Ureter (tissue), 1 donor: ENCODE measurements around the gene TNRC18. TPM values are rescaled to one million over a fixed set of nuclear protein-coding genes. Genes with fewer than 3 reads are reported as not detected.
A peak's percentile ranks its signal among the peaks of the same experiment; 100 is the strongest.
"Not testable (repeated sequence)": the region's sequence is repeated elsewhere in the genome, so short reads cannot be mapped to it uniquely, and the experiment has no call there.

Experiments
- DNase-seq: peaks from one replicate; pipeline ENCODE4 v3.0.0-alpha.2; 2020; ENCODE audit warnings: low spot score
- total RNA-seq: library from RNA; stranded (reverse); gene quantifications from one replicate; pipeline ENCODE4 v1.2.4, GENCODE V29; 2023
- donor health status: DM: yes; HTN: yes; CAD: no.

TNRC18 gene
- total RNA-seq, 1 donor from 2014 or later, result 118 TPM

DNA sequence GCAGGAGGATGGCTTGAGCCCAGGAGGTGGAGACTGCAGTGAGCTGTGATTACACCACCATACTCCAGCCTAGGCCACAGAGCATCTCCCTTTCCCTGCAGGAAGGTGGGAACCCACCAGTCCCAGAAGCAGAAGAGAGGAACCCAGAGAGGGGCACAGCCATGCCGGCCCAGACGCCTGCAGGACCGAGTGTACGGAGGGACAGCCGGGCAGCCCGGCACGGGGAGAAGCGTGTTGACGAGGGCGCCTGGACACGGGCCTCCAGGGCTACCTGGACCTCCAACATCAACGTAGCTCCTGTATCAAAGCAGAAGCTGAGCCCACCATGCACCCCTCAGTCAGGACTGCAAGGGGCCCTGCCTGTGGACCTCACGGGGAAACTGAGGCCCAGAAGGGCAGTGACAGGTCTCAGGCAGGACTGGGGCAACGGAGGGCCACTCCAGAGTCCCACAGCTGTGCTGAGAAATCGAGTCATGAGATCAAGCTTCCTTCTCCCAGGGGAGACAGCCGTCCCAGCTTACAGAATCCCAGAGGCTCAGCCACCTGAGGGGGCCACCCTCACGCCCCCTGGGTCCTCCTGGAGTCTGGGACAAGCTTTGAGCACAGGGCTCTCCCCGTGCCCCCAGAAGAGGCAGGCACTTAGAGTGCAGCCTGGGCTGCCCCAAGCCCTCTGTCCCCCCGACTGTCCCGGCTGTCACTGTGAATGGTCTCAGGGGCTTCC, 43.1 kb downstream of the TNRC18 start:
- no peak for DNase-seq

GRCh38 chr7:5379546-5379945, 44.1 kb downstream of the TNRC18 start:
- DNase-seq, result no peak

GRCh38 chr7:5377816-5378215, 45.8 kb downstream of the TNRC18 start:
- DNase-seq, result no peak

DNA sequence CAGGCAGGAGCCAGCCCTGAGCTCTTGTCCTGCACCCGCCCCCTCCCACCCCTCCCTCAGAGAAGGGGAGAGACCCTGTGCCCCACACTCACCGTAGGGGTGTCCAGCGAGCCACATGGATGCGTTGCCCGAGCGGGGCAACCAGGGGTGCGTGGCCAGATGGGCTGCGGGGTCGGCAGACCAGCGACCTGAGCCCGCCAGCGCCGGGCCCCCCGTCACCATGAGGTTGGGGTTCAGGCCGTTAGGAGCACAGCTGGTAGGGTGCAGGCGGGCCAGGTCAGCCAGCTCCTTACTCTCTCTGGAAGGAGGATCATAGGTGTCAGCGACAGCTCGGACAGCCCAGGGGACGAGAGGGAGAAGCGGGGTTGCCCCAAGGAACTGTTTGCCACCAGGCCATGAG, 46.4 kb downstream of the TNRC18 start:
- DNase-seq, result no peak

- DNase-seq, result no peak
Measured at GRCh38 chr7:5375925-5376324, 47.7 kb downstream of the TNRC18 start.

GRCh38 chr7:5374464-5374863, 49.2 kb downstream of the TNRC18 start:
- DNase-seq, result no peak

DNA sequence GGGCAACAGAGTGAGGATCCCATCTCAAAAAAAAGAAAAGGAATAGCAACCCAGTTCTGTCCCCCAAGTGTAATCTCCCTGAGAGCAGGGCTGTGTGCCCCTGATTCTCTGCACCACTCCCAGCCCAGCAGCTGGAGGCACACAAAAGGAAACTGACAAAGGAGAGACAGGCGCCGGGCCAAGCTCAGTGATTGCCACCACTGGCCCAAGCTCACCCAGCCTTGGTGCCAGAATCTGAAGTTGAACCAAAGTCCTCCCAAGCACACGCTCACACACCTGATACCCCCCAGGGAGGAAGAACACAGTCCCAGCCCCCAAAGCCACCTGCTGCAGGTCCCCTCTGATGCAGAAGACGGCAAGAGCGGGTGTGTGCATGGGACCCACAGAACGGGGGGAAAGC, 50.3 kb downstream of the TNRC18 start:
- no peak for DNase-seq

- no peak for DNase-seq
Measured at GRCh38 chr7:5370454-5371353, 52.9 kb downstream of the TNRC18 start.

DNA sequence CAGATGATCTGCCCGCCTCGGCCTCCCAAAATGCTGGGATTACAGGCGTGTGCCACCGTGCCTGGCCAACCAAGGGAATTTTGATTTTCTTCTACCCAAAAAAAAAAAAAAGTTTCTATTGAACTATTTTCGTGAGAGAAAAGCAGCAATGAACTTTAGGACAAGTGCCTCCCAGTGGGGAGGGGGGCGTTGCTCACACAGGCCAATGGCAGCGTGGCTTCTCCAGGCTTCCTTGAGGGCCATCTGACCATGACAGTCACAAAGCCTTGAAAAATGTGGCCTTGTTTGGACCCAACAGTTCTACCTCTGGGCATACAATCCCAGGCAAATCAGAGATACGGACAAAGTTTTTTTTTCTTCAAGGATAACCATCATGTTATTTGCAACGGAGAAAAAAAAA, 56.0 kb downstream of the TNRC18 start:
- no peak for DNase-seq

DNA sequence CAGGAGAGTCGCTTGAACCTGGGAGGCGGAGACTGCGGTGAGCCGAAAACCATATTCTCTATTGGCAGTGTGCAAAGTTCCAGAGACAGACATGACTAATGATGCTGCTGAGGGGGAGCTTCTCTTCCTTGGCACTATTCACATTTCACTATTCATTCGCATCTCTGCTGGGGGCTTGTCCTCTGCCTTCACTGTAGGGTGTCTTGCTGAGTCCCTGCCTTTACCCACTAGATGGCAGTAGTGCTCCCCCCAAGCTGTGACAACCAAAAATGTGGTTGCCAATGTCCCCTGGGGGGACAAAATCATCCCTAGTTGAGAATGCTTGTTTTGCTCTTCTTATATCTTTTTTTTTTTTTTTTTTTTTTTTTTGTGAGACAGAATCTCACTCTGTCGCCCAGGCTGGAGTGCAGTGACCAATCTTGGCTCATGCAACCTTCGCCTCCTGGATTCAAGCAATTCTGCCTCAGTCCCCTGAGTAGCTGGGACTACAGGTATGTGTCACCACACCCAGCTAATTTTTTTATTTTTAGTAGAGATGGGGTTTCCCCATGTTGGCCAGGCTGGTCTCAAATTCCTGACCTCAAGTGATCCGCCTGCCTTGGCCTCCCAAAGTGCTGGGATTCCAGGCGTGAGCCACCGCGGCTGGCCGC, 57.5 kb downstream of the TNRC18 start:
- DNase-seq, result peak; percentile 77

GRCh38 chr7:5363729-5364128, 59.9 kb downstream of the TNRC18 start:
- DNase-seq, result no peak

- no peak for DNase-seq
Measured at GRCh38 chr7:5362466-5362865, 61.2 kb downstream of the TNRC18 start.

DNA sequence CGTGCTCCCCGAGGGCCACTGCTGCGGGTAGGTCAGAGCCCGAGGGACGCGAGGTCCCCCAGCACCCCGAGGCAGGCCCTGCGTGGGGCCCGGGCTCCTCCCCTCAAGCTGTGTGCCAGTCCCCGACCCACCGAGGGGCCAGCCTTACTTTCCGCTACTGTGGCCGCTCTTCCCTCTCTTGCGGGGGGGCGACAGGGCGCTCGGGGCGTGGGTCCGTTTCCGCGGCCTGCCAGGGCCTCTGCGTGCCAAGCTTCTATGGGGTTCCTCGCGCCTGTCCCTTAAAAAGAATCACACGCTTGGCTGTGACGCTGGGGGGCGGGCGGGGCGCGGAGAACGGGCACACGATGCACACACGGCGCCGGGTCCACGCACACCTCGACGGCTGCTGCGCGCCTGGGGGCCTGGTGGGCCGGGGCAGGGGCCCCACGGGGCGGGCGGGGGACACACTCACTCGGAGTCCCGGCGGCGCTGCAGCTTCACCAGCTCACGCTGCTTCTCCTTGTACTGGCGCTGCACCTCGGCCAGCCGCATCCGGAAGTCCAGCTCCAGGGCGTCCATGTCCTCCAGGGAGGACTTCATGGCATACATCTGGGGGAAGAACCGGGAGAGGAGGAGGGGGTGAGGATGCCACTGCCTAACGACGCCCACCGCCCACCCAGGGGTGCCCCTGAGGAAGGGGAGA, 62.0 kb downstream of the TNRC18 start:
- DNase-seq, result no peak

GRCh38 chr7:5360971-5361370, 62.7 kb downstream of the TNRC18 start:
- no peak for DNase-seq

DNA sequence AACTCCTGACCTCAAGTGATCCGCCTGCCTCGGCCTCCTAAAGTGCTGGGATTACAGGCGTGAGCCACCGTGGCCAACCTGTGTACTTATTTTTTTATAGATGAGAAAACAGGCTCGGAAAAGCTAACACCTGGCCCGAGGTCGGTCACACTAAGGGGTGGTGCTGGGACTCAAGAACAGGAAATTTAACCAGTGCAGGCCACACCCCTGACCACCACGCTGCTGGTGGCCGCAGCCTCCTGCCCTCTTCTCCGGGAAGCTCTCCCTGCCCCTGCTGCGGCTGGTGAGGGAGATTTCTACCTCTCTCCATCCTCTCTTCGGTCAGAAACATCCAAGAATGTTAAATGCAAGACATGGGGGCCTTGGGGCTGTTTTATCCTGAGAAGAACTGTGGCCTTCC, 63.2 kb downstream of the TNRC18 start:
- no peak for DNase-seq

DNA sequence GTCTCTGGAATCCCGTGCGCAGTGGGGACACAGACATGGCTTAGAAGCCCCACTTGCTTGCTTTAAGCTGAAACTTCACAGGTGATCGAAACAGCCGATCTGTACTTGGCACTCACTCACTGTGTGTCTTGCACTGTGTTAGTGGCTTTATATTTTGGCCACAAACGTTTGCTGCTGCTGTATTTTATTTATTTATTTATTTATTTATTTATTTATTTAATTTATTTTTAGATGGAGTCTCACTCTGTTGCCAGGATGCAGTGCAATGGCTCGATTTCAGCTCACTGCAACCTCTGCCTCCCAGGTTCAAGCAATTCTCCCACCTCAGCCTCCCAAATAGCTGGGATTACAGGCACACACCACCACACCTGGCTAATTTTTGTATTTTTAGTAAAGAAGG, 63.6 kb downstream of the TNRC18 start:
- not testable (repeated sequence) for DNase-seq

DNA sequence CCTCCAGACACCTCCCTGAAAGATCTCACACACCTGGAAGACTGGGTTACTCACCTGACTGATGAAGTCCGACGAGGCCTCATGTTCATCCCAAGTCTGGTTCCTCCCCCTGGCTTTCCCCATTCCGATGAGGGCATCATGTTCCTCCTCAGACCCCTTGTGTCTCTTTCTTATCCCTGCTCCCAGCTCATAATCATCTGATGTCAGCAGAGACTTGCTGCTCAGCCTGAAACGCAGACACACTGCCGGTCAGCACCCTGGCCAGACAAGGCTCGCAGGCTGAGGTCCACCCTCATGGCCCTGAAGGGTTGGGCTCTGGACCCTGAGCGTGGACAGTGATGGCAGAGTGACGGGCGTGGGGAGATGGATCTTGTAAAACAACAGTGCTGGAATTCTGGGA, 64.3 kb downstream of the TNRC18 start:
- DNase-seq, result no peak

GRCh38 chr7:5357951-5358350, 65.7 kb downstream of the TNRC18 start:
- no peak for DNase-seq

DNA sequence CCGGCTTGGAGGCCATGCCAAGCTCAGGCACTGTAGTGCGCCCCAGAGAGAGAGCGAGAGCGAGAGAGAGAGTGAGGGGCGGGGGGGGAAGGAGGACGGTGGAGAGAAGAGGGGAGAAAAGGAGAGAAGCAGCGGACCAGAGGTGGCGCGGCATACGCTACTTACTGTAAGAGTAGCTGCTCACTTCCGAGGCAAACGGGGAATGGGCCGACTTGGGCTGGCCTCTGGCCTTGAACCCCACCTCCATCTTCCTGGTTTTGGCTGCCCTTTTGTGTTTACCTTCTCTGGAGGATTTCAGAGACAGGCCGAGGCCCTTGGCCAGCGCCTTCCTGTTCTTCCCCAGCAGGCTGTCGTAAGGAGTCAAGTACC, 66.9 kb downstream of the TNRC18 start:
- no peak for DNase-seq

DNA sequence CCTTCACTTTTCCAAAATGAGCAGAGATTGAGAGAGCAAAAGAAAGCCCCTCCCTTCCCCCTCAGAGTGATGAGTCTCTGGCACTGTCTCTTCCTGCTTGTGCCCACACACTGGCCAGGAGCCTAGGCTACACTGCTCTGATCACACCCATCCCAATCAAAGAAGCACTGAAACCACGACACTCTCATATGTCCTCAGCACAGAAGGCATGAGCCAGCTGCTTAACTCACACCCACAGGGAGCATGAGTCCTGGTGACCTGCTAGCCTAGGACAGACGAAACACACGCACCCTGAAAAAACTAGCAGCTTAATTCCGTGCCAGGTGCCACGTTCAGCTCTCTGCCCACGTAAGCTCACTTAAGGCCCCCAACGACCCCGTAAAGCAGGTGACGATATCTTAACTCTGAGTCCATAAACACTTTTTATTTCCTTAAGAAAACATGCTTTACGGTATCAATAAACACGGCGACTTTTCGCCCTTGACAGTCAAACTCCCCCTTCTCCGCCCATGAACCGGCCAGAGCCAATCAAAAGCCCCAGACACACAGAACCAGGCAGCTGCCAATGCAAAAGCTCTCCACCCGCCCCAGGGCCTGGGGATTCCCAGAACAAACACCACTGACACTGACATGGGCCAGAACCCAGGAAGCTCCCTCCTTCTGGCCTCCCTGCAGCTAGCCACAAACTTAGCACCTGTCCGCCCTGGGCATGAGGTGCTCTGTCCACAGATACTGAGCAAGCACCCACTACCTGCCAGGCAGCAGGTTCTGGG, 69.0 kb downstream of the TNRC18 start:
- DNase-seq, result no peak

GRCh38 chr7:5352440-5353010, 71.1 kb downstream of the TNRC18 start:
- DNase-seq, result no peak
